B cell (primary cell): ENCODE measurements around the gene LUC7L. TPM values are rescaled to one million over a fixed set of nuclear protein-coding genes. Genes with fewer than 3 reads are reported as not detected.

Experiments
- ATAC-seq: fragments of 200-7000 bp; cut with Tn5 transposase; one replicate; pipeline ENCODE4 v1.10.0; 2021; ENCODE audit warnings: low read depth, mild to moderate bottlenecking, moderate number of reproducible peaks, moderate library complexity
- CTCF ChIA-PET: fragments of 350-600 bp; sonication (Branson Sonifier 250); formaldehyde crosslinking; loops from one replicate; lab custom pipeline; 2021; ENCODE audit warnings: antibody characterized with exemption, inconsistent platforms; lab: Charles Lee
- POLR2A ChIA-PET: fragments of 350-600 bp; sonication (Branson Sonifier 250); formaldehyde crosslinking; loops from one replicate; lab custom pipeline; 2021; ENCODE audit warnings: antibody characterized with exemption; lab: Charles Lee
- DNase-seq: peaks from one replicate; pipeline ENCODE4 v3.0.0; 2013
- H2AFZ ChIP-seq: 2 replicates; pipeline ENCODE4 v1.6.1; 2012; ENCODE audit warnings: mild to moderate bottlenecking, low read depth, low read length; ENCODE audit not compliant: insufficient read depth, poor library complexity, severe bottlenecking
- H3K27ac ChIP-seq, 2 donors: 1 replicate in 1 of 2; 2 replicates in 1 of 2; pipeline ENCODE4 v1.5.1; 2012 to 2013; ENCODE audit warnings: low read length in 2 of 2, mild to moderate bottlenecking in 2 of 2, moderate library complexity in 1 of 2
- H3K27me3 ChIP-seq, 4 experiments: fragments of 200-600 bp in 1 of 4; sonication (generic) in 1 of 4; replicated peaks in 1 of 4; 1 replicate in 2 of 4; 2 replicates in 2 of 4; pipeline versions ENCODE4 v1.6.1 to v1.7.0; 2013 to 2016; ENCODE audit warnings: low read length in 3 of 4, mild to moderate bottlenecking in 2 of 4, mixed read lengths in 1 of 4, moderate library complexity in 1 of 4; ENCODE audit not compliant: insufficient read depth in 4 of 4, control insufficient read depth in 3 of 4; ENCODE audit errors: control extremely low read depth in 1 of 4
- H3K36me3 ChIP-seq, 2 experiments: replicated peaks in 1 of 2; 1 replicate in 1 of 2; 2 replicates in 1 of 2; pipeline versions ENCODE4 v1.6.1 to v1.7.1; 2013; ENCODE audit warnings: low read length in 1 of 2; ENCODE audit not compliant: insufficient read depth in 2 of 2, control insufficient read depth in 1 of 2; ENCODE audit errors: control extremely low read depth in 1 of 2, extremely low read depth in 1 of 2
- H3K4me1 ChIP-seq, 2 donors: fragments of 200-600 bp in 1 of 2; sonication (generic) in 1 of 2; 1 replicate in 1 of 2; 2 replicates in 1 of 2; pipeline versions ENCODE4 v1.5.1 to v1.6.1; 2013 to 2017; ENCODE audit warnings: low read length in 2 of 2; ENCODE audit not compliant: control insufficient read depth in 2 of 2, insufficient read depth in 2 of 2
- H3K4me2 ChIP-seq: replicated peaks from 2 replicates; pipeline ENCODE3; 2012; ENCODE audit warnings: mild to moderate bottlenecking, low read depth, low read length; ENCODE audit not compliant: poor library complexity, severe bottlenecking
- H3K4me3 ChIP-seq, 5 experiments: fragments of 200-600 bp in 1 of 5; sonication (generic) in 1 of 5; 1 replicate in 3 of 5; 2 replicates in 2 of 5; pipeline versions ENCODE4 v1.5.1 to v1.7.0; 2011 to 2016; ENCODE audit warnings: low read length in 4 of 5, mild to moderate bottlenecking in 4 of 5, low read depth in 2 of 5, control low read depth in 1 of 5, moderate library complexity in 1 of 5; ENCODE audit not compliant: insufficient read depth in 1 of 5; ENCODE audit errors: control extremely low read depth in 1 of 5, extremely low read depth in 1 of 5
- H3K79me2 ChIP-seq: fragments of 200-600 bp; sonication (generic); one replicate; pipeline ENCODE4 v1.6.0; 2016; ENCODE audit warnings: low read length; ENCODE audit not compliant: control insufficient read depth, insufficient read depth
- H3K9ac ChIP-seq: fragments of 200-600 bp; sonication (generic); 2 replicates; pipeline ENCODE4 v1.6.1; 2017; ENCODE audit warnings: mild to moderate bottlenecking, low read length, moderate library complexity
- H3K9me3 ChIP-seq, 3 donors: one replicate each; pipeline versions ENCODE4 v1.6.1 to v1.7.1; 2013; ENCODE audit warnings: low read length in 2 of 3; ENCODE audit not compliant: control insufficient read depth in 2 of 3, insufficient read depth in 1 of 3; ENCODE audit errors: control extremely low read depth in 1 of 3
- H4K20me1 ChIP-seq: 2 replicates; pipeline ENCODE4 v1.6.0; 2012; ENCODE audit warnings: mild to moderate bottlenecking, low read length; ENCODE audit not compliant: insufficient read depth, control insufficient read depth, poor library complexity, severe bottlenecking
- H3K27ac Mint-ChIP-seq: one replicate; pipeline ENCODE4 v1.8.0; 2021; ENCODE audit warnings: mixed read lengths
- H3K27me3 Mint-ChIP-seq: one replicate; pipeline ENCODE4 v1.8.0; 2021; ENCODE audit warnings: mixed read lengths
- H3K4me1 Mint-ChIP-seq: one replicate; pipeline ENCODE4 v1.8.0; 2021; ENCODE audit warnings: mixed read lengths
- H3K4me3 Mint-ChIP-seq: one replicate; pipeline ENCODE4 v1.8.0; 2021; ENCODE audit warnings: mixed read lengths
- H3K9me3 Mint-ChIP-seq: one replicate; pipeline ENCODE4 v1.8.0; 2022; ENCODE audit warnings: mixed read lengths; ENCODE audit not compliant: insufficient read depth
- CTCF ChIP-seq: fragments of 200-600 bp; IDR thresholded peaks from one replicate; pipeline ENCODE4 v1.8.0; 2022; ENCODE audit warnings: antibody characterized with exemption, mild to moderate bottlenecking
- EZH2 ChIP-seq: IDR thresholded peaks from 2 replicates; pipeline ENCODE4 v1.6.1; 2012; ENCODE audit warnings: borderline replicate concordance, low read depth, mild to moderate bottlenecking, moderate library complexity, low read length; ENCODE audit not compliant: insufficient read depth, poor library complexity, severe bottlenecking
- WGBS: methylation state at CpG from one replicate; pipeline ENCODE4 v1.1.5; 2013; ENCODE audit warnings: missing lambda C conversion rate; ENCODE audit not compliant: insufficient coverage; 5-methylcytosine and 5-hydroxymethylcytosine counted together
- intact Hi-C: fragments of 100-400 bp; cut with micrococcal nuclease; formaldehyde crosslinking; loops from one replicate; pipeline ENCODE4 v1.10.0; 2022
- polyA plus RNA-seq: library from polyadenylated mRNA; depleted of rRNA; stranded (reverse); fragments of >200 nt; gene quantifications from 2 replicates; pipeline ENCODE4 v1.2.3, GENCODE V29; 2012
- total RNA-seq, 2 donors: library from RNA; stranded (reverse); fragments of 120-200 nt in 1 of 2; gene quantifications; 1 replicate in 1 of 2; 2 replicates in 1 of 2; pipeline versions ENCODE4 v1.2.3 to v1.2.4, GENCODE V29; 2013 to 2022

Gene LUC7L
- total and polyA plus RNA-seq, 2 donors (not counting 1 experiment from before 2014, with no cell fraction given): 148 to 181 TPM

GRCh38 chr16:143047-143446 lies 86.2 kb downstream of the LUC7L start:
- no peak for TF ChIP-seq CTCF
- TF ChIP-seq EZH2: no peak
- Mint-ChIP-seq H3K9me3 (no peaks in the 10 kb centered on the region), H3K4me1 (peaks cover 4% of the 10 kb centered on the region), H3K4me3 (no peak overlapping the region), H3K27me3 (peaks cover 22% of the 10 kb centered on the region), H3K27ac (no peak overlapping the region)
- no peak for ATAC-seq
- Histone ChIP-seq H3K27me3 (peaks cover 0 to 7% (median 0%) of the 10 kb centered on the region in 4 experiments), H3K4me1 (no peaks in the 10 kb centered on the region), H3K4me2 (no peak overlapping the region), H3K4me3 (no peak overlapping the region), H4K20me1 (no peaks in the 10 kb centered on the region), H3K79me2 (peaks cover 2% of the 10 kb centered on the region), H3K36me3 (no peaks in the 10 kb centered on the region), H3K27ac (no peak overlapping the region), H3K9ac (no peak overlapping the region), H3K9me3 (peaks cover 0 to 7% (median 0%) of the 10 kb centered on the region in 3 donors), H2AFZ (no peak overlapping the region)
- intact Hi-C loops: no loop called here
- ChIA-PET POLR2A (no interaction called here), CTCF (no interaction called here)
- WGBS: 92% methylated on average over 6 of the region's 6 CpGs
- DNase-seq: no peak

GRCh38 chr16:142405-142967 lies 86.8 kb downstream of the LUC7L start:
- no peaks in the 10 kb centered on the region for H4K20me1 ChIP-seq
- no peak for ATAC-seq

More at GRCh38 chr16:142405-142967, 86.8 kb downstream of the LUC7L start:
- POLR2A ChIA-PET: no interaction called here
- H3K27ac Mint-ChIP-seq: no peak overlapping the region
- no peak overlapping the region for H3K27ac ChIP-seq
- H3K4me2 ChIP-seq: no peak overlapping the region
- TF ChIP-seq CTCF: no peak
- TF ChIP-seq EZH2: no peak
- WGBS: 90% methylated on average over 12 of the region's 12 CpGs
- H3K9me3 ChIP-seq: peaks cover 0 to 7% (median 0%) of the 10 kb centered on the region in 3 donors
- intact Hi-C loops: no loop called here
- H3K79me2 ChIP-seq: peaks cover 7% of the 10 kb centered on the region
- H3K27me3 Mint-ChIP-seq: peaks cover 22% of the 10 kb centered on the region
- H3K4me3 ChIP-seq: no peak overlapping the region
- no peak for DNase-seq
- no peak overlapping the region for H2AFZ ChIP-seq
- peaks cover 0 to 7% (median 0%) of the 10 kb centered on the region in 4 experiments for H3K27me3 ChIP-seq
- H3K4me1 Mint-ChIP-seq: peaks cover 6% of the 10 kb centered on the region
- no peaks in the 10 kb centered on the region for H3K36me3 ChIP-seq
- no peak overlapping the region for H3K9ac ChIP-seq
- CTCF ChIA-PET: no interaction called here
- H3K9me3 Mint-ChIP-seq: no peaks in the 10 kb centered on the region
- H3K4me1 ChIP-seq: peaks cover 0 to 5% of the 10 kb centered on the region in 2 donors
- H3K4me3 Mint-ChIP-seq: no peak overlapping the region
